Spleen (tissue), 11 donors: ENCODE results near the gene LRCH1. TPM values are rescaled to one million over a fixed set of nuclear protein-coding genes. Genes with fewer than 3 reads are reported as not detected.

Source experiments
- DNase-seq: peaks from one replicate; pipeline ENCODE4 v3.0.0-alpha.2; 2020
- H3K27ac ChIP-seq, 8 donors: fragments of 200-600 bp; sonication (generic) in 7 of 8; 1 replicate in 4 of 8; 2 replicates in 4 of 8; pipeline versions ENCODE4 v1.5.0 to v1.8.0; 2016 to 2021; ENCODE audit warnings: inconsistent platforms in 4 of 8, mild to moderate bottlenecking in 4 of 8, moderate library complexity in 1 of 8
- H3K27me3 ChIP-seq, 7 donors: fragments of 200-600 bp; sonication (generic) in 6 of 7; replicated peaks in 1 of 7; 1 replicate in 4 of 7; 2 replicates in 3 of 7; pipeline versions ENCODE4 v1.5.0 to v1.8.0; 2016 to 2021; ENCODE audit warnings: inconsistent platforms in 3 of 7, mild to moderate bottlenecking in 1 of 7
- H3K36me3 ChIP-seq, 6 donors: fragments of 200-600 bp; sonication (generic) in 5 of 6; 1 replicate in 4 of 6; 2 replicates in 2 of 6; pipeline versions ENCODE4 v1.5.0 to v1.8.0; 2016 to 2021; ENCODE audit warnings: inconsistent platforms in 2 of 6
- H3K4me1 ChIP-seq, 6 donors: fragments of 200-600 bp; sonication (generic) in 5 of 6; 1 replicate in 3 of 6; 2 replicates in 3 of 6; pipeline versions ENCODE4 v1.5.0 to v1.8.0; 2016 to 2021; ENCODE audit warnings: inconsistent platforms in 3 of 6
- H3K4me3 ChIP-seq, 8 donors: fragments of 200-600 bp; sonication (generic) in 7 of 8; 1 replicate in 4 of 8; 2 replicates in 4 of 8; pipeline versions ENCODE4 v1.5.0 to v1.8.0; 2016 to 2021; ENCODE audit warnings: inconsistent platforms in 4 of 8, mild to moderate bottlenecking in 4 of 8, moderate library complexity in 2 of 8
- H3K9me3 ChIP-seq, 8 donors: fragments of 200-600 bp; sonication (generic) in 7 of 8; 1 replicate in 4 of 8; 2 replicates in 4 of 8; pipeline versions ENCODE4 v1.5.0 to v1.8.0; 2016 to 2021; ENCODE audit warnings: inconsistent platforms in 4 of 8
- POLR2A ChIP-seq, 3 donors: fragments of 450-650 bp; IDR thresholded peaks; one replicate each; pipeline ENCODE4 v1.5.1; 2017; ENCODE audit warnings: antibody characterized with exemption in 3 of 3, mild to moderate bottlenecking in 1 of 3
- POLR2AphosphoS5 ChIP-seq, 3 donors: sonication (generic); formaldehyde crosslinking; IDR thresholded peaks; one replicate each; pipeline ENCODE4 v1.5.1; 2017; ENCODE audit warnings: antibody characterized with exemption in 3 of 3
- WGBS, 5 donors: extraction: QIAGEN DNeasy Blood & Tissue Kit in 3 of 5; methylation state at CpG; one replicate each; pipeline versions ENCODE4 v1.1.5 to v1.1.7; 2013 to 2018; 5-methylcytosine and 5-hydroxymethylcytosine counted together
- intact Hi-C: fragments of 100-400 bp; cut with DNase I; formaldehyde crosslinking; loops from one replicate; pipeline ENCODE4 v1.15.0; 2023; ENCODE audit warnings: low total_unique reads
- polyA plus RNA-seq, 3 donors: library from polyadenylated mRNA; stranded (reverse); fragments of 200-250 nt; gene quantifications; one replicate each; pipeline ENCODE4 v1.2.1, GENCODE V29; 2013
- total RNA-seq, 7 donors: library from RNA; depleted of rRNA in 3 of 7; stranded (reverse); fragments of >200 nt in 3 of 7; fragmentation: NEBNext Ultra II Directional in 4 of 7; extraction: Animal tissue kit (Norgen Biotek cat#: 25700) in 4 of 7; gene quantifications; one replicate each; pipeline versions ENCODE4 v1.1.0 to v1.2.1, GENCODE V29; 2016 to 2021
- TF ChIP-seq, protein P1 (sequence below), 11 experiments: fragments of 200-600 bp in 7 of 11; fragments of 450-650 bp in 4 of 11; sonication (generic) in 4 of 11; IDR thresholded peaks in 8 of 11; conservative IDR thresholded peaks in 3 of 11; 1 replicate in 7 of 11; 2 replicates in 4 of 11; pipeline versions ENCODE4 v1.4.0 to v1.8.0; 2016 to 2021; ENCODE audit warnings: antibody characterized with exemption in 11 of 11, inconsistent platforms in 4 of 11, mild to moderate bottlenecking in 1 of 11
- donor health status: healthy with polysubstance abuse.
- donor health status: DM: no; HTN: no; CAD: no; lungs with moderate emphysema.
- donor health status: DM: no; HTN: no; CAD: no.
- donor health status: Bipolar disorder and iron deficiency.
- donor health status: healthy.
- donor health status: DM: no; HTN: no; CAD: no.
- donor health status: DM: yes; HTN: yes; CAD: no.

The LRCH1 gene
- total and polyA plus RNA-seq, 10 donors: 7.4 to 41.6 (median 34.6) TPM

DNA sequence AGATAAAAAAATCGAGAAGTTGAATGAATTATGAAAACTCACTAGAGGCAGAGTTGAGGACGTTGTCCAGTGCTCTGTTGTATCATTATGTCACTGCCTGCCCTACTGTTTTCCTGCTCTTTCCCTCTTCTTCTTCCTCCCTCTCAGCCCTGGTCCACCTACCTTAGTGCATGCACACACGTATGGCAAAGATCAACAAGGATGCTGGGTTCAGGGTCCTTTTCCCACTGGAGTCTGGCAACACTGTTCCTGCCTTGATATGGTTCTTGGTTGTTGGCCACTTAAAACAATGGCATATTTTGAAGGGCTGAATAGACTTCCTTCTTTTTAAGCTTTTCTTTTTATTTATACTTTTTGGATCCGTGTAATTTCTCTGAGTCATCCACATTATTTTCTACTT is 74.5 kb downstream of the LRCH1 start:
- Histone ChIP-seq H3K4me3 (no peak overlapping the region), H3K27me3 (no peaks in the 10 kb centered on the region), H3K4me1 (peaks cover 32 to 85% (median 56%) of the 10 kb centered on the region in 6 donors), H3K9me3 (no peaks in the 10 kb centered on the region), H3K27ac (no peak overlapping the region), H3K36me3 (no peaks in the 10 kb centered on the region)
- no peak for DNase-seq
- intact Hi-C loops: no loop called here
- TF ChIP-seq POLR2A (IDR thresholded peaks at IDR 0.05) (no peak), POLR2AphosphoS5 (IDR thresholded peaks at IDR 0.05) (no peak)
- TF ChIP-seq, protein P1, sequence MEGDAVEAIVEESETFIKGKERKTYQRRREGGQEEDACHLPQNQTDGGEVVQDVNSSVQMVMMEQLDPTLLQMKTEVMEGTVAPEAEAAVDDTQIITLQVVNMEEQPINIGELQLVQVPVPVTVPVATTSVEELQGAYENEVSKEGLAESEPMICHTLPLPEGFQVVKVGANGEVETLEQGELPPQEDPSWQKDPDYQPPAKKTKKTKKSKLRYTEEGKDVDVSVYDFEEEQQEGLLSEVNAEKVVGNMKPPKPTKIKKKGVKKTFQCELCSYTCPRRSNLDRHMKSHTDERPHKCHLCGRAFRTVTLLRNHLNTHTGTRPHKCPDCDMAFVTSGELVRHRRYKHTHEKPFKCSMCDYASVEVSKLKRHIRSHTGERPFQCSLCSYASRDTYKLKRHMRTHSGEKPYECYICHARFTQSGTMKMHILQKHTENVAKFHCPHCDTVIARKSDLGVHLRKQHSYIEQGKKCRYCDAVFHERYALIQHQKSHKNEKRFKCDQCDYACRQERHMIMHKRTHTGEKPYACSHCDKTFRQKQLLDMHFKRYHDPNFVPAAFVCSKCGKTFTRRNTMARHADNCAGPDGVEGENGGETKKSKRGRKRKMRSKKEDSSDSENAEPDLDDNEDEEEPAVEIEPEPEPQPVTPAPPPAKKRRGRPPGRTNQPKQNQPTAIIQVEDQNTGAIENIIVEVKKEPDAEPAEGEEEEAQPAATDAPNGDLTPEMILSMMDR (IDR thresholded peaks at IDR 0.05 in 8 of 11, conservative IDR thresholded peaks at IDR 0.05 in 3 of 11): no peak
- 63 to 75% (median 74%) methylated on average over 4 of the region's 4 CpGs for WGBS, 5 donors

DNA sequence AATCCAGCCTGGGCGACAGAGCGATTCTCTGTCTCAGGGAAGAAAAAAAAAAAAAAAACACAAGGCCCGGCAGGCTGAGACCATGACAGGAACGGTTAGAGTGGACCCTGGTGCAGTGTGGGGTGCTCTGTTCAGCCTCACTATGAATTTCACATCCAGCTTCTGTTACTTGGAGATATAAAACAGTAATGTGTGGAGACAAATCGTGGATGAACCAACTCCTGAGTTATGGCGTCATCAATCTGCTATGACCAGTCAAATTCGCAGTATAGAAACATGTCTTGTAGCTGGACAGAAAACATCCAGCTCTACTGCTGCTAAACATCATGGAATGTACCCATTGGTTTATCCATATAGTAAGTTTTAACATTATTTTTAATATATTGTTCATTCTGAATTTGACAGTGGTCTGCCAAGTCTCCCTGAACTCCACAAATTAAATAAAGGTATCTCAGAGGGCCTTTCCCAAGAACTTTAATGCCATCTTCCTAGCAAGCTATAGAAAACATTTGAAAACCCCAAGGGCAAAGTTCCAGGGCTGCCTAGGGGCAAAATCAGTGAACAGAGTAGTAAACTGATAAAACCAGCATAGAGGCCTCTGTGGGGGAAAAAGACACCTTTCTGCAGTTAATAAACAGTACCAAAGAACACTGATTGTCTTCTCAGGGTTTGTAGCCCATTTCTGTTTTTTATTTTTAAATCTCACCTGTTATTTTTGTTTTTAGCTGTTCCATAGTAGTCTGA is 75.8 kb downstream of the LRCH1 start:
- TF ChIP-seq POLR2AphosphoS5 (IDR thresholded peaks at IDR 0.05): no peak
- TF ChIP-seq, protein P1 (IDR thresholded peaks at IDR 0.05 in 8 of 11, conservative IDR thresholded peaks at IDR 0.05 in 3 of 11): no peak
- no peak for TF ChIP-seq POLR2A (IDR thresholded peaks at IDR 0.05)
- no peak for DNase-seq
- Histone ChIP-seq H3K36me3 (no peaks in the 10 kb centered on the region), H3K4me1 (peaks cover 24 to 85% (median 55%) of the 10 kb centered on the region in 6 donors), H3K27ac (peak overlapping the region in 1 of 8 donors; percentile 41), H3K9me3 (no peaks in the 10 kb centered on the region), H3K4me3 (no peak overlapping the region), H3K27me3 (no peaks in the 10 kb centered on the region)
- intact Hi-C loops: no loop called here
- 90 to 98% (median 96%) methylated on average over 7 of the region's 7 CpGs for WGBS, 5 donors

DNA sequence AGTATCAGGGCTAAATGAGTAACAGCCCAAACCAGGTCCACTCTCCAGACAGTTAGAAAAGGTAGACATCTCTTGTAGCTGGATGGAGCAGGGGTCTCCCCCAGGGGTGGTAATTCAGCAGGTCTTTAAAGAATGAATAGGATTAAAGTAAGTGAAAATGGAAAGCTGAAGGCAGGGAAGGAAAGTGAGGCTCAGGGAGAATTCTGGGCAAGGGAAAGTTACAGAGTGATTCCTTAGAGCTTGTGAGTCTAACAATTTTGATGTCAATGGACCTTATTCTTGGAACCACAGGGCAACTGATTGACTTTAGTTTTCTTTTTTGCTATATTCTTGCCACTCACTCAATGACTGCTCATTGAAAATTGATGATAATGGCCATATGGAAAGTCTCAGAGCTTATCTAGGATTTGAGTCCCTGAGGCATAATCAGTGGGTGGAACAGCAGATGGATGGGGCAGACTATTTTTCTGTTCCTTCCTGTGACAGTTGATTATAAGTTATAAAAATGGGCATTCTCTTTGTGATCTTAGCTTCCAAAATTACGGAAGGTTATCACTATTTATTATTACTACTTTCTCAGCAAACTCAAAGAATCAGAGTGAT is 76.9 kb downstream of the LRCH1 start:
- intact Hi-C loops: no loop called here
- Histone ChIP-seq H3K4me1 (peaks cover 16 to 84% (median 50%) of the 10 kb centered on the region in 6 donors), H3K27ac (peak overlapping the region in 4 of 8 donors; percentile 9 to 41 (median 16)), H3K9me3 (no peaks in the 10 kb centered on the region), H3K4me3 (no peak overlapping the region), H3K27me3 (no peaks in the 10 kb centered on the region), H3K36me3 (no peaks in the 10 kb centered on the region)
- DNase-seq: no peak
- TF ChIP-seq POLR2AphosphoS5 (IDR thresholded peaks at IDR 0.05): no peak
- TF ChIP-seq, protein P1 (IDR thresholded peaks at IDR 0.05 in 8 of 11, conservative IDR thresholded peaks at IDR 0.05 in 3 of 11): no peak
- TF ChIP-seq POLR2A (IDR thresholded peaks at IDR 0.05): no peak
- WGBS, 5 donors: 60 to 79% (median 74%) methylated on average over 1 of the region's 1 CpG
